GM19468 (cell line): ENCODE data around the gene DPM3.
"Not testable (repeated sequence)": the region's sequence is repeated elsewhere in the genome, so short reads cannot be mapped to it uniquely, and the experiment has no call there.

Source experiments
- ATAC-seq: cut with Tn5 transposase; IDR thresholded peaks from one replicate; pipeline ENCODE4 v1.9.1; 2021; ENCODE audit warnings: mild to moderate bottlenecking, moderate library complexity, moderate number of reproducible peaks; ENCODE audit not compliant: unreplicated experiment; ENCODE audit errors: extremely low read depth

DPM3 gene

GRCh38 chr1:155175927-155176371 lies 35.6 kb upstream of the DPM3 start:
- ATAC-seq = no peak

- no peak for ATAC-seq
Observed at GRCh38 chr1:155175281-155175926, 35.1 kb upstream of the DPM3 start.

DNA sequence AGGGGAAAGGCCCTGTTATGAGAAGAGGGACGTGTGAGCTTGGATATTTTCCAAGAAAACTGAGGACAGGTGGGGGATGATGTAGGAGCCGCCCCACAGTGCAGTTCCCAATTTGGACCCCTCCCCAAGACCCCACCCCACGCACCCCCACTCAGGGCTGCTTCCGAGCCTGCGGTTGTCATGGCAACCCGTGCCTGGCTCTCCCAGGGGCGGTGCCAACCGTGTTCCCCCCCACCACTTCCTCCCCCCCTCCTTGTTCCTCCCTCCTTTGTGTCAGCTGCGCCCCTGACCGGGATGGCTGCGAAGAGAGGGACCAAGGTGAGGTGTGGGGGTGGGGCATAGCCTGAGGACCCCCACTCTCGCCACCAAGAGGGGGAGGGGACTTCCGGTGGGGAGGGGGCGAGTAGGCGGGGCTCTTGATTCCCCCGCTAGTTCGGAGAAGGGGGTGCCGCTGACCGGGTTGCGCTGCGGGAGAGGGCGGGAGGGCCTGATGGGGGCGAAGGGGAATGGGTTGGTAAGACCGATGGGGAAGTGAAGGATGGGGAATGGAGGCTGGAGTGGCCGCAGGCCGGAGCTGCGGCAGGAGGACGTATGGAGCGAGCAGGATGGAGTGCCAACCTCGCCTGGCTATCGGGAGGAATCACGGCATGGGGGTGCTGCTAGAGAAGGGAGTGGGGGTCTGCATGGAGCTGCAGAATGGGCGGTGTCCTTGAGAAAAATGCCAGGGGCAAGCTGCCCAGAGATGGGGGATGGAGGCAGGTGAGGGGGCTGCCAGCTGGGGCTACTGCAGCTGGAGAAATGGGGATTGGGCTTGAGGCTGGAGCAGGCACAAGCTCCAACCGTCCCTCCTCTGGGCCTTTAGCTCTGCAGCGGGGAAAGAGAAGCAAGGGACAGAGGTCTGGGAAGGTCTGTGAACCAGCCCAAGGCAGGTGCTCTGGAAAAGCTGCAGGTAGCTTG lies 34.3 kb upstream of the DPM3 start:
- ATAC-seq = no peak

DNA sequence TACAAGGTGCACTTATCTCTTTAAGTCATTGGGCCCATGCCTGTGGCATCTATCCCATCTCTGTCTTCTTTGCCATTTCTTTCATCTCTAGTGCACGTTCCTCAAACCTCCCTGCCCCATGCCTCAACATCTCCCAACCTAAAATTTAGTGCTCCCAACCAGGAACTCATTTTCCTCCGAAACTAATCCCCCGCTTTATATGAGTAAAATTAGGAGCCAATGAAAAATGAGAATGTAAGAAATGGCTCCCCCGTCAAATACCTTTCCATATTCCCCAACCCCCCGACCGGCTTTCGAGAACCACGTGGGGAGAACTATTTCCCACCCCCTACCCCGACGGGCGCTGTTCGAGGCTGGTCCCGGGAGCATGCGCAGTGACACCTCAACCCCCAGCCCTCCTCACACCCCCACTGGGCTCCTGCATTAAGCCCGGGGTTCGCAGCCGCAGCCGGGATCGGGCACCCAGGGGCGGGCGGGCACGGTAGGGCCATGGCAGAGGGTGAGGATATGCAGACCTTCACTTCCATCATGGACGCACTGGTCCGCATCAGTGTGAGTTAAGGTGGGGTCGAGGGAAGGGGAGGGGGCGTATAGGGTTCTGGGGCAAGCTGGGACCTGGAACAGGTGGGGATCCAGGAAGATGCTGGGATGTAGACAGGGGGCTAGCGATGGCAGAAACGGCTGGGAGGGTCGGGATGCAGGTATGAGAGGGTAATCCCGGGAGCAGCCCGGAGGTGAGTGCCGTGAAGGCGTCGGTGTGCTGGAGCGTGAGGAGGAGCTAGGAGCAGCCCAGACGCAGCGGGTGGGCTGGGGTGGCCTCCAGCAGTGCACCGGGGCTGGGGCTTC lies 33.4 kb upstream of the DPM3 start, which contains the start of gene TRIM46:
Gene TRIM46 (plus strand): TSS at position 372 of the 846 bp plus-strand sequence. CDS start 118 bp downstream, at position 490.
- ATAC-seq = no peak

DNA sequence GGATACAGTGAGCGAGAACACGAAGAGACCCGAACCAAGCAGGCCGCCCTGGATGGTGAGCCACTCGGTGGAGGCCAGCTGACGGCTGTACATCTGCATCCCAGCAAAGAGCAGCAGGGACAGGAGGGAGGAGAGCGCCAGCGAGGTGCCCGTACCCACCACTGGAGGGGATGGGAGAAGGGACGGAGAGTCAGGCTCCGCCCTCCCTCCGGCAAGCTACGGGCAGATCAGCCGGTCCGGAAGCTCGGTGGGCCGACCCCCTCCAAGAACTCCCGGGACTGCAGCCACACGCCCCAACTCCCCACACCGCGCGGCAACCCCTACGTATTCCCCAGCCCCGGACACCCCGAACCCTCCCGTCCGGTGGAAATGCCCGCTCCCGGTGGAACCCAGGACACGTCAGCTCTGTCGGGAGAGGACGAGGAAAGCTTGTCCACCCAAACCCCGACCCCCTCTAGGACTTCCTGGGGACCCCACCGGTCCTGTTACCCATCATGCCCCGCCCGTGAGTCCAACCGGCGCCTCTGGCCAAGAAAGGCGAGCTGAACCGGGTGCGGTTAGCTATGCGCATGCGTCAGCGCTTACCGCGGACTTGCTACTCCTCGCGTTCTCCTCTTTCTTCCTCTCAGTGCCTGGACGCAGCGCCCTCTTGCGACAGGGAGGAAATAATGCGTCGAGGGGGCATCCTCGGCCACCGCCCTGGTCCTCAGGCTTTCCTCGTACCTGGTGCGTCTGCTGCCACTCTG lies 32.6 kb upstream of the DPM3 start, which contains the start of gene KRTCAP2:
Gene KRTCAP2 (minus strand): TSS at position 573 of the 746 bp plus-strand sequence. CDS start 80 bp downstream, at position 493.
- peak; percentile 27 for ATAC-seq

- peak; percentile 15 for ATAC-seq
Observed at GRCh38 chr1:155171836-155172731, 31.8 kb upstream of the DPM3 start.

DNA sequence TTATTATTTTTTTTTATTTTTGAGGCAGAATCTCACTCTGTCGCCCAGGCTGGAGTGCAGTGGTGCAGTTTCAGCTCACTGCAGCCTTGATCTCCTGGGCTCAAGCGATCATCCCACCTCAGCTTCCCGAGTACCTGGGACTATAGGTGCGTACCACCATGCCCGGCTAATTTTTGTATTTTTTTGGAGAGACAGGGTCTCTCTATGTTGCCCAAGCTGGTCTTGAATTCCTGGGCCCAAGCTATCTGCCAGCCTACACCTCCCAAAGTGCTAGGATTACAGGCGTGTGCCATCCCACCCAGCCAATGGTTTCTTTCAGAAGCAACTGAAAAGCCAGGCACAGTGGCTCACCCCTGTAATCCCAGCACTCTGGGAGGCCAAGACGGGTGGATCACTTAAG lies 30.5 kb upstream of the DPM3 start:
- ATAC-seq = no peak

DNA sequence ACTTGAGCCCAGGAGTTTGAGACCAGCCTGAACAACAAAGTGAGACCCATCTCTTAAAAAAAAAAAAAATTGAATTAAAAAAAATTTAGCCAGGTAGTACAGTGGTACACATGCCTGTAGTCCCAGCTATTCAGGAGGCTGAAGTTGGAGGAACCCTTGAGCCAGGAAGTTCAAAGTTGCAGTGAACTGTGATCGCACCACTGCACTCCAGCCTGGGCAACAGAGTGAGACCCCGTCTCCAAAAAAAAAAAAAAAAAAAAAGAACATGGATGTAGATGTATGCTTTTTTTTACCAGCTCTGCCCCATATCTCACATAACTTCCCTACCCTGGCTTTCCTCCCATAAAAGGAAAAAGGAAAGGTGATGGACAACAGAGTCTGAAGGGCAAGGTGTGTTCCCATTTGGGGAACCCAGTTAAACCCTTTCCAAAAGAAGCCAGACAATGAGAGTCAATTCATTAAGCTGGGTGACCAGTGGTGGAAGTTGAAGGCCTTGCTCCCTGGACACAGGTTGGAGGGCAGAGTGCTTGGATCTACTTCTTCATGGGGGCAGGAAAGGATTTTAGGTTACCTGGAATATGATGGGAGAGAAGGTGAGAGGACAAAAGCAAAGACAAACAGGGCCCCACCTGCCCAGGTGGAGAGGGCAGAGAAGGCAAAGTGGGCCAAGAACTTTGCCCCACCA lies 29.9 kb upstream of the DPM3 start:
- no peak for ATAC-seq

DNA sequence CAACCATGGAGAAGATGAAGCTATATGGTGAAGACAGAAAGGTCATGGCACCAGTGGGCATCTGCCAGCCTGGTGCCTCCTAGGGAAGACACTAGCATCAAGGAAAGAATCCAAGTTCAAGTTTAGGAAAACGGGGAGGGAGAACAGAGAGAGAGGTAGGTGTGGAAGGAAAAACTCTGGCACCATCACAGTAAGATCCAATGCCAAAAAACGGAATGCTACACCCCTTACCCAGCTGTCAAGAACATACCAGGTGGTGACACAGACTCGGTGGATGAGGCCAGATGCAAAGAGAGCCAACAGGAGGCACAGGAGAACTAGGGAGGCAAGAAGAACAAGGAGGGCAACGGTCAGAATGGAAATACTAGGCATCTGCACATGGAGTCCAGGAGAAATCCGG lies 29.2 kb upstream of the DPM3 start:
- ATAC-seq = no peak

- no peak for ATAC-seq
Observed at GRCh38 chr1:155168456-155169210, 28.3 kb upstream of the DPM3 start.

- ATAC-seq = not testable (repeated sequence)
Observed at GRCh38 chr1:155168105-155168445, 27.7 kb upstream of the DPM3 start.

- ATAC-seq = no peak
Observed at GRCh38 chr1:155167166-155168104, 27.1 kb upstream of the DPM3 start.

GRCh38 chr1:155166471-155167165 lies 26.3 kb upstream of the DPM3 start:
- no peak for ATAC-seq

DNA sequence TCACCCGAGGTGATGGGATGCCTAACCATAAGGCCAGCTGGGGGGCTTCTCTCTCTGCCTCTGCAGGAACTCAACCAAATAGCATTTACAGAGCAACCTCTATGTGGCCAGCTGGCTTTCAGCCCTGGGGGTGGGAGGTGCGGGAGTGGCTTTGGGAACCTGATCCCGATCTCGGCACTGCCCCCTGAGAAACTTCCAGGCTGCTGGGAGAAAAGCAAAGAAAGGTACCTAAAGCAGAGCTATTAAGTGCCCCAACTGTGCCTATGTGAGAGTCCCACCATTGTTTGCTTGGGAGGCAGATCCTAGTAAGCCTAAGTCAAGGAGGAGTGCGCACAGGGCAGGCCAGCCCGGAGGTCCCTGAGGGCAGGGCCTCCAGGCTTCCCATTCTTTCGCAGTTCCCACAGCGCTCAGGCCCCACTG lies 25.7 kb upstream of the DPM3 start:
- ATAC-seq = no peak

DNA sequence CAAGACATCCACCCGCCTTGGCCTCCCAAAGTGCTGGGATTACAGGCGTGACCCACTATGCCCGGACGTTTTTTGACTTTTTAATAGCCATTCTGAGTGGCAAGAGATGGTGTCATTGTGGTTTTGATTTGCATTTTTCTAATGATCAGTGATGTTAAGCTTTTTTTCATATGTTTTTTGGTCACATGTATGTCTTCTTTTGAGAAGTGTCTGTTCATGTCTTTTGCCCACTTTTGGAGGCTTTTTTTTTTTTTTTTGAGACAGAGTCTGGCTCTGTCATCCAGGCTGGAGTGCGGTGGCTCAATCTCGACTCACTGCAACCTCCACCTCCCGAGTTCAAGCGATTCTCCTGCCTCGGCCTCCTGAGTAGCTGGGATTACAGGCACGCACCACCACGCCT lies 24.3 kb upstream of the DPM3 start:
- ATAC-seq = not testable (repeated sequence)

GRCh38 chr1:155163785-155164184 lies 23.5 kb upstream of the DPM3 start:
- not testable (repeated sequence) for ATAC-seq
